ENCODE results near the gene RNASEH1. TPM values are rescaled to one million over a fixed set of nuclear protein-coding genes. Genes with fewer than 3 reads are reported as not detected.

Gene RNASEH1
- total and polyA plus RNA-seq, 2 of the 13 experiments (the other 11 are each of a cell fraction or from before 2014, with no cell fraction given), result 14.5 to 57.4 TPM

- TF ChIP-seq GMEB1 (CRISPR knock-in tag; IDR thresholded peaks at IDR 0.05; ENCODE audit: borderline replicate concordance), result peak; percentile 54; the same call in 1 of the 2 replicates
- TF ChIP-seq FLYWCH1 (CRISPR knock-in tag; IDR thresholded peaks at IDR 0.05), result no peak
- no peak for TF ChIP-seq SAFB2 (CRISPR knock-in tag; IDR thresholded peaks at IDR 0.05; ENCODE audit: borderline replicate concordance, low read depth)
- TF ChIP-seq NFAT5 (CRISPR knock-in tag; IDR thresholded peaks at IDR 0.05), result peak; percentile 24; the same call in 1 of the 2 replicates
- no peak for TF ChIP-seq U2AF2 (IDR thresholded peaks at IDR 0.05; ENCODE audit: low read depth, low read length)
- 0 out of 2 replicates have a peak, but pooled peaks have one; percentile 22 for TF ChIP-seq ZNF749 (CRISPR knock-in tag; IDR thresholded peaks at IDR 0.05; ENCODE audit: borderline replicate concordance)
- no peak for TF ChIP-seq CREB1 (IDR thresholded peaks at IDR 0.05)
- peak; percentile 68 for TF ChIP-seq CREB1 (CRISPR knock-in tag; IDR thresholded peaks at IDR 0.05)
- no peak for TF ChIP-seq TAF15 (IDR thresholded peaks at IDR 0.05; ENCODE audit: low read depth, low read length, poor library complexity, severe bottlenecking)
- TF ChIP-seq ZKSCAN5 (CRISPR knock-in tag; IDR thresholded peaks at IDR 0.05), result no peak
- peak; percentile 25 for TF ChIP-seq AGO1 (IDR thresholded peaks at IDR 0.05; ENCODE audit: low read depth, low read length, poor library complexity, severe bottlenecking)
- no peak for TF ChIP-seq ZBTB42 (CRISPR knock-in tag; IDR thresholded peaks at IDR 0.05)
- TF ChIP-seq CSRNP2 (CRISPR knock-in tag; conservative IDR thresholded peaks at IDR 0.05; ENCODE audit: low read depth), result no peak
- peak; percentile 48; the same call in 1 of the 2 replicates for TF ChIP-seq SATB2 (CRISPR knock-in tag; IDR thresholded peaks at IDR 0.05)
- TF ChIP-seq ZBTB33 (CRISPR knock-in tag; IDR thresholded peaks at IDR 0.05), result peak; percentile 42; the same call in 1 of the 2 replicates
Observed at GRCh38 chr2:3585261-3586109, 27.4 kb upstream of the RNASEH1 start (continued).

All from HepG2 (cell line).